GM12874 (cell line): Measurements from ENCODE around the gene SLC25A22.

Experiments
- TF ChIP-seq, protein P1 (sequence below): IDR thresholded peaks from 2 replicates; pipeline ENCODE4 v1.5.1; 2011; ENCODE audit warnings: low read depth, mild to moderate bottlenecking, control low read depth, low read length, moderate library complexity; ENCODE audit not compliant: insufficient read depth

Gene SLC25A22

DNA sequence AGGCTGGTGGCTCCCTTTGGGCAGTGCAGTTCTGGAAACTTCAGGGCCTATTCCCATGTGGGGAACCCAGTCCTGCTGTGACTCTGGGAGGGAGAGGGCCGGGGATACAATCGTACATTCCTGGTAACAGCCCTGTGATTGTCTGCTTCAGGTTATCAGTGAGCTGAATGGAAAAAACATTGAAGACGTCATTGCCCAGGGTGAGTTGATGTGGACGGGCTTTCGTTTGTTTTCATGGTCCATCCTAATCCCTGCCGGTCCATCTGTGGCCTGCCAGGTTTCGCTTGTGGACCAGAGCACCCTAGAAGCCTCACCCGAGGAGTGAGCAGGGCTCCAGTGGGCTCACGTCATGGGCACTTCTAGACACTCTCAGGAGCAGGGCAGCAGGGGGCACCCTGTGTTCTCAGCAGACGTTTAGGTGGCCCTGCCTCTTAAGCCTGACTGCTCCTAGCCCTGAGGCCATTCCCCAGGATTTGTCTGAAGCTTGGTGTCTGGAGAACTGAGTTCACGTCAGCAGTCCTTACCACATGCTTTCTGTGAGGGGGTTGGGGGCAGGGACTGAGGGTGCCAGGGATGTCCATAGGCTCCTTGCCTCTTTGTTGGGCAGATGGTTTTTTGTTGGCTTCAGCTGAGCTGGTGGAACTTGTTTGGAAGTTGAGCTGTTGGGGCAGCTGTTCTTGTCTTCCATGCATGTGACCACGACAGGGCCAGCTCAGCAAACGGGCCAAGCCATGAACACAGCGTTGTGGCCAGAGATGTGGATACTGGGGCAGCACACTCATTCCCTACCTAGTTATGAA lies 13.6 kb upstream of the SLC25A22 start:
- TF ChIP-seq, protein P1, sequence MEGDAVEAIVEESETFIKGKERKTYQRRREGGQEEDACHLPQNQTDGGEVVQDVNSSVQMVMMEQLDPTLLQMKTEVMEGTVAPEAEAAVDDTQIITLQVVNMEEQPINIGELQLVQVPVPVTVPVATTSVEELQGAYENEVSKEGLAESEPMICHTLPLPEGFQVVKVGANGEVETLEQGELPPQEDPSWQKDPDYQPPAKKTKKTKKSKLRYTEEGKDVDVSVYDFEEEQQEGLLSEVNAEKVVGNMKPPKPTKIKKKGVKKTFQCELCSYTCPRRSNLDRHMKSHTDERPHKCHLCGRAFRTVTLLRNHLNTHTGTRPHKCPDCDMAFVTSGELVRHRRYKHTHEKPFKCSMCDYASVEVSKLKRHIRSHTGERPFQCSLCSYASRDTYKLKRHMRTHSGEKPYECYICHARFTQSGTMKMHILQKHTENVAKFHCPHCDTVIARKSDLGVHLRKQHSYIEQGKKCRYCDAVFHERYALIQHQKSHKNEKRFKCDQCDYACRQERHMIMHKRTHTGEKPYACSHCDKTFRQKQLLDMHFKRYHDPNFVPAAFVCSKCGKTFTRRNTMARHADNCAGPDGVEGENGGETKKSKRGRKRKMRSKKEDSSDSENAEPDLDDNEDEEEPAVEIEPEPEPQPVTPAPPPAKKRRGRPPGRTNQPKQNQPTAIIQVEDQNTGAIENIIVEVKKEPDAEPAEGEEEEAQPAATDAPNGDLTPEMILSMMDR = no peak

DNA sequence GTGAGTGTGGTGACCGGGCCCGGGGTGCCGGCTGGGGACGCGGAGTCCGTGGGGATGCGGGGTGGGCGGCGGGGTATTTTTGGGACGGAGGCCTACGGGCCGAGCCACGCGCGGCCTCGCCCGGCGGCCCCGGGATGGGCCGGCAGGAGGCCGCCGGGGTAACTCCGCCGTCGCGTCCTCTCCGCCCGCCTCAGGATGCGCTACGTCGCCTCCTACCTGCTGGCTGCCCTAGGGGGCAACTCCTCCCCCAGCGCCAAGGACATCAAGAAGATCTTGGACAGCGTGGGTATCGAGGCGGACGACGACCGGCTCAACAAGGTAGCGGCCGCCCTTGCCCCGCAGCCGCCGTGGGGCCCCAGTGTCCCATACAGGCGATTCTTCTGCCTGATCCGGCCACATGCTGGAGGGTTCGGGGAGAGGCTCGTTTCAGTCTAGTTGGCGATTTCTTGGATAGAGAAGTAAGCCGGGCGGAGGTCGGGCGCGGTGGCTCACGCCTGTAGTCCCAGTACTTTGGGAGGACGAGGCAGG lies 12.0 kb upstream of the SLC25A22 start:
- TF ChIP-seq, protein P1 = no peak

DNA sequence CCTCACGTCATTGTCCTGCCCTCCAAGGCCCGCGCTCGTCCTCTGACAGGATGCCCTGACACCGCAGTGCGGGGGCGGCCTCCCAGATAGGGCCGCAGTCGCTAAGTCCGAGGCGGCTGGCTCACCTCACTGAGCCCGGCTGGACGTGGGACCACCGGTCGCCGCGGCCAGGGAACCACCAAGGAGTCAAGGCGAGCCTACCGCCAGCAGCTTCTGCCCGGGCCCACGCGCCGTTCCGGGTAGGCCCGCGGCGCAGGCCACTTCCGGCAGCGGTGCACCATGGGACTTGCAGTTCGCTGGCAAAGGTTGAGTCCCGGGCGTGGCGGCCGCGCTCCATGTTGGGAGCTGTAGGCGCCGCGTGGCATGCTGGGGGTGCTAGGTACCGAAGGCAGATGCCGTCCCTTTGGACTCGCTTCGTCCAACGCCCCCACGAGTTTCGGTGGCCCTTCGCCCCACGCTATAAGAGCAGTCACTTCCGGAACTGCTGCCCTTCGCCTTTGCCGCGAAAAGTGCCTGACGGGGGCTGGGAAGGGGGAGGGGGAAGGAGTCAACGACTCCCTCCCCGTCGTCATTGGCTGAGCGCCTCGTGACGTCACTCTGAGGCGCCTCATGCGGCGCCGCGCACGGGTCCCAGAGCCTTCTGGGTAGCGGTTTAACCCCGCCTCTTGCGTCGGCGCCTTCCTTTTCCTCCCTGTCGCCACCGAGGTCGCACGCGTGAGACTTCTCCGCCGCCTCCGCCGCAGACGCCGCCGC lies 11.4 kb upstream of the SLC25A22 start, which contains the start of gene RPLP2:
RPLP2 (plus strand) TSS at position 681 of the 753 bp plus-strand sequence. CDS start 268 bp downstream, outside the sequence.
- TF ChIP-seq, protein P1 = no peak

DNA sequence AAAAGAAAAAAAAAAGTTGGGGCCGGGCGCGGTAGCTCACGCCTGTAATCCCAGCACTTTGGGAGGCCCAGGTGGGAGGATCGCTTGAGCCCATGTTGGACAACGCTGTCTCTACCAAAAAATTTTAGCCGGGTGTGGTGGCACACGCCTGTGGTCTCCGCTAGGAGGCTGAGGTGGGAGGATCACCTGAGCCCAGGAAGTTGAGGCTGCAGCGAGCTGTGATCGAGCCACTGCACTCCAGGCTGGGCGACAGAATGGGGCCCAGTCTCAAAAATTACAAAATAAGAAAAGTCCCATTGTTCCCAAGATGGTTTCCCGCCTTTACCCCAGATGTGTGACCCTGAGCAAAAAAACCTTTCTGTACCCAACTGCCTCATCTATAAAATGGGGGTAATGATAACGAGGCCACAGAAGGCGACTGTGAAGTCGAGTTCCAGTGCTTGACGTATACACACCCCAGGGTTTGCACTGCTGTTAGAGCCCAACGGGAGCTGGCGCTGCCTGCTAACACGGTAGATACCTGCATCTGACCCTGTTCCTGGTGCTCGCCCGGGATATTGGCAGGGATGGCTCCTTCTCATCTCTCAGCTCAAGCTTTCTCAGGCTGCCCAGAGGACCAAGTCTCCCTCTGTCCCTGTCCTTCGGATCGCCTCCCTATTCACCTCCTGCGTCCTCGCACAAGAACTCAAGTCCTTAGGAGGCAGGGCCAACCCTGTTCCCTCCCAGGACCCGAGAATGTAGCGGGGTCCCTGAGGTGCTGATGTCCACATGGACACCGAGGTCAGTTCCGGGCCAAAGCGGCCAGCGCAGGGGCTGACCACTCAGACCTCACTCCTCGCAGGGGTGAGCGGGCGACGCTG lies 10.6 kb upstream of the SLC25A22 start:
- TF ChIP-seq, protein P1 = no peak

DNA sequence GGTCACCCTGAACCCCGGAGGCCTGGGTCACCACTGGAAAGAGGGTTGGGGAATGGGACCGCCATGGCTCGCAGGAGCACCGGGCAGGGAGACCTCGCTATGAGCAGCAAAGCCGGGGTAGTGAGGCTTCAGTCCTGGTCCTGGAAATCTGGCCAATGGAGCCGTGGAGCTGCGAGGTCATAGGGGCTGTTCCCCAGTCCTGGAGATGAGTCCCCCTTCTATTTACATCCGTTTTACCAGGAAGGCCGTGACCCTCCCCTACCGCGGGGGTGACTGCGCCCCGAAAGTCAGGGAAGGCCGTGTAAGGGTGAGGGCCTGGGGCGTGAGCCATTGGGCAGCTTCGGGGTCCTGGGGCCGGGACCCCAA lies 6.5 kb upstream of the SLC25A22 start:
- TF ChIP-seq, protein P1 = no peak

DNA sequence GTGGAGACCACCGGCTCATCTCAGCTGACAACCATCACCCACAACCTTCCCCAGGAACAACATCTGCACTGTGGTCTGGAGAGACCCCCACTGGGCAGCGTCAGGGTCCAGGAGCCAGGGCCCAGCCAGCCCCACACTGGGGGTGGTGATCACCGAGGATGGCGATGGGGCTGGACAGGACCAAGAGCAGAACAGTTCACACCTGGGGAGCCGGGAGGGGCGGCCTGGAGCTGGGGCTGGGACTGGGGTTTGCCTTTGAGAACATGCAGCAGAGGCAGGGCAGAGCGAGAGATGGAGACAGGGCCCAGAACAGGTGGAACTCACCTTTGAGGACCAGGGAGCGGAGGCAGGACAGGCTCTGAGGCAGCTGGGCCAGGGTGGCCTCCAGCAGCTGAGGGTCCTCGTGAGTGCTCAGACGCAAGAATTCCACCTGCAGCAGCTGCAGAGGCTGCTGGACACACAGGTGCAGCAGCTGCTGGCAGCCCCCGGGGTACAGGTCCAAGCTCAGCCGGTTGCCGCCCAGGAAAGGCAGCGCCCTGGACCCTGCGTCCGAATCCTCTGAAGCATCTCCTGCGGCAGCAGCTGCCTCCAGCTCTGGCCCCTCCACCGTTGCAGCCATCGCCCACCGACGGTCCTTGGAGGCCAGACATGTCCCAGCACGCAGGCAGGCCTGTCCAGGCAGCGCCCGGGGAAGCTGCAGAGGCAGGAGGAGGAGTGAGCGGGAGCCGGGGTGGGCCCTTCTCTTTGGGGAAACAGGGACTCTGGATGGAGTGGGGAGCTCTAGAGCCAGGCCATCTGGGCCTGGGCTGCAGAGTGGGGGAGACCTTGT lies 5.9 kb upstream of the SLC25A22 start:
- TF ChIP-seq, protein P1 = no peak
